SH-SY5Y (cell line): ENCODE results near the gene OR6S1.

Experiments
- GATA2 ChIP-seq: IDR thresholded peaks from 2 replicates; pipeline ENCODE4 v1.6.1; 2011; ENCODE audit warnings: mild to moderate bottlenecking, low read depth, low read length
- GATA3 ChIP-seq: IDR thresholded peaks from 2 replicates; pipeline ENCODE4 v1.6.1; 2011; ENCODE audit warnings: low read depth, mild to moderate bottlenecking, low read length, moderate library complexity

DNA sequence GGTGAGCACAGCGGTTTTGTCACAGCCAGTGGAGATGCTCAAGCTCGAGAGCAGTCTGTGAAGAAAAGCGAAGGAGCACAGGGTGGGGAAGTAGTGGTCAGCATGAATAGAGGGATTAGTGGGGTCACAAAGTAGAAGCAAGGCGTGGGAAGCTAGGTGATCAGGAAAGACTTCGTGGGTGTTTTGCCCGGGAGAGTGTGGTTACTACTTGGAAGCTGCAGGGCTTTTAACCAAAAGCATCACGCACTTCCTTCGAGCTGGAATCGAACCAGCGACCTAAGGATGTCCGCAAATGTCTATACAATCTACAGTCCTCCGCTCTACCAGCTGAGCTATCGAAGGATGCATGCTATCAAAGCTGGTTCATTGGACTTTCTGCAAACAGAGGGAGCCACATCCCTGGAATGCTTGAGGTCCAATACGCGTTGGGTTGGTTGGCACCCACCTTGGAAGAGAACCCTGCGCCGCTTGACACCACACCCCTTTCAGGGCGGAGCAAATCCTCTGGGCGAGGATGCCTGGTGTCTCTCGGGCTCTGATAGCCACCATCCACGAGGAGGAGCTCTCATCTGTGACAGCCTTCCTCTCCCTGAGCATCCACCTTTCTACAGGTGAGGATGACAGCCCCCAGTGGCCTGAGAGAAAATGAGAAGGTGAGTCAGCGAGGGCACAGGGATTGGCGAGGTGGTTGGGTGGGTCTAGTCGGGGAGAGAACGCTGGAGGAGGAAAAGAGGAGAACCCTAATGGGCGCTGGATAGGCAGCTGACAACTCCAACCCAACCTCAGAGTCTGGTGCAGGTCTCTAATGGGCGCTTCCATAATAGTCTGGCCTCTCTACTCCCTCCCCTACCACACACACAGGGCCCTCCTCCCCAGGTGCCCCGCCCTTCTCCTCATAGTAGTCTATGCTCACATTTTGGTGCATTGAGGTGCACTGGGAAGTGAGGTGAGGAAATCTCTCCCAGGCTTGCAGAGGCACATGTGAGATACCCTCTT lies 16.0 kb upstream of the OR6S1 start:
- TF ChIP-seq GATA2 (no peak), GATA3 (no peak)
